ENCODE measurements around the gene NTSR2.

GRCh38 chr2:11713815-11714214 is 43.8 kb upstream of the NTSR2 start:
- TF ChIP-seq CTCF (IDR thresholded peaks at IDR 0.05; ENCODE audit: low read depth, low read length, poor library complexity, severe bottlenecking) (no peak), EZH2phosphoT487 (IDR thresholded peaks at IDR 0.05; ENCODE audit: borderline replicate concordance, low read length) (no peak)

All from DOHH2 (cell line).